Measurements from ENCODE around the gene INPP5E.

INPP5E gene

DNA sequence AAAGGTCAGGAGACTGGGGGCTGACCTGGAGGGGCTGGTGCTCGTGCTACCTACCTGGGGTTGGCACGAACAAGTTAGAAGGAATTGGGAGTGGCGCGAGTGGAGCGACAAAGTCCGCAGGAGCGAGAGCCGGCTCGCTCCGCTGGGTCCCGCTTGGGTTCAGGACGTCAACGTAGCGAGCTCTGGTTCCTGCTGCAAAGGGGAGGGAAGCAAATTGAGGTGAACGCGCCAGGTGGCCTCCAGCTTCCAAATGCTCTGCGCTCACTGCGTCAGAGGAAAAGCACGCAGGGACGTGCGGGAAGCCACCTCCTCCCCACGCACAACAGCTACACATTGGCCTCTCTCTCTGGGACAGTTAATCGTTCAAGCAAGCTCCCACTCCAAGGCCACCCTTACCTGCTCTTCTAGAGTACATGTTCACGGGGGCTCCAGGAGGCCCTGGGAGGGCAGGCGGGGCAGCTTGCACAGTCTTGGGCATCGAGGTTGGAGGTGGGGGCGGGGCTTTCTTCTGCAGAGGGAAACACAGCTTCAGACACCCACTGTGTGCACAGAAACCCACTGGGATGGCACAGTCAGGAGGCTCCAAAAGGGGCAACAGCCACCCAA, 7.6 kb upstream of the INPP5E start:
- no peak for DNase-seq

DNA sequence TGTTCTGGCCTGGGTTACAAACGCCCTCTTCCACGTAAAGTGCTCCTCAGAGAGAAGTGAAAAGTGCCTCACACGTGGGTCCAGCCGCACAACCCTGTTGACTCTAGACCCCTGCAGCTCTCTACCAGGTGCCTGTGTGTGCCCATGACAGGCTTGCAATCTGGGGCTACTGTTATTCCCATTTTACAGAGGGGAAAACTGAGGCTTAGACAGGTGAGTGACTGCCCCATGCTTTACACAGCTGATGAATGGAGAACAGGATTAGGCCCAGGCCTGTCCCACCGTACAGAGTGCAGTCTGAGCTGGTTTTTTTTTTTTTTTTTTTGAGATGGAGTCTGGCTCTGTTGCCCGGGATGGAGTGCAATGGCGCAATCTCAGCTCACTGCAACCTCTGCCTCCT, 6.2 kb upstream of the INPP5E start:
- DNase-seq, result no peak

DNA sequence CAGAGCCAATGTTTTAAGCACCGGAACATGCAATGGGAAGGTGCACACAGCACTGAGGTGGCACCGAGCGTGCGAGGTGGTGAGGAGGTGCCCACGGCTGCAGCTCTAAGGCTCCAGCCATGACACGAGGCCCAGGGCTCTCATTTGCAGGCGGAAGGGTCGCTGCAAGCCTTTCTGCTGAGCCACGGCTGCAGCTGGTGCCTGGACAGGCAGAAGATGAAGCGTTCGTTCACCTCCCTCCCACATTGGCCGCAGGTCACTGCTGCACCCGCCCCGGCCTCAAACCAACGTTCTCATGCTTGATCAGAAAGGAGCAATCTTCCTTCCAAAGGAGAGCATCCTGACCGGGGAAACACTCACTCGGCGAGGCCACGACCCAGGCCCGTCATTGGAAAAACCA, 4.5 kb upstream of the INPP5E start:
- no peak for DNase-seq

DNA sequence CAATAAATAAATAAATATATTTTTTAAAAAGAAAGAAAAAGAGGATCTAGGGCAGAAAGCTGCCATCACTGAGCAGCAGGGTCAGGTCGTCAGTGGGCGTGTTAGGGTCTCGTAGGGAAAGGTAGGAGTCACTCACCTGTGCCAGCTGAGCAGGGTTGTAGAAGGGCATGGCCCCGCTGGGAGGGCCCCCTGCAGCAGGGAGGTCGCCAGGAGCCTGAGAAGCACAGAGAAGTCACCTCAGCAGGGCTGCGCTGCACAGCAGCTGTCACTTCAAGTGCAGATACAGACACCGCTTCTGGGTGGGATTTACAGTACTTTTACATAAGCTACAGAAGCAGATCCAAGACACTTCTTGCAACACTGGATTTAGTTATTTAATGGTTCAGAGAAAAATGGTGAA, 4.0 kb upstream of the INPP5E start:
- DNase-seq, result no peak

DNA sequence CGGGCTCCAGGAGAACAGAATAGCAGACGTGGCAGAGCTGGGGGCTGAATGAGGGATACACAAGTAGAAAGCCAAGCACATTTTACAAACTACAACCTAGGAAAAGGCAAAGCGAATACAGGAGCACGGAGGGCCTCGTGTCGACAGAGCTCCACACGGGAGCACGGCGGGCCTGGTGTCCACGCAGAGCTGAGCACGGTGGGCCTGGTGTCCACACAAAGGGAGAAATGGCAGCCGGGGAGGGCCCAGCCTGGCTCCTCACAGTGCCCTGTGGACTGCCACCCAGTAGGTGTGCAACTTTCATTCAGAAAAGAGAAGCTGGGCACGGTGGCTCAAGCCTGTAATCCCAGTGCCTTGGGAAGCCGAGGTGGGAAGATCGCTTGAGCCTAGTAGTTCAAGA, 3.4 kb upstream of the INPP5E start:
- DNase-seq, result no peak

DNA sequence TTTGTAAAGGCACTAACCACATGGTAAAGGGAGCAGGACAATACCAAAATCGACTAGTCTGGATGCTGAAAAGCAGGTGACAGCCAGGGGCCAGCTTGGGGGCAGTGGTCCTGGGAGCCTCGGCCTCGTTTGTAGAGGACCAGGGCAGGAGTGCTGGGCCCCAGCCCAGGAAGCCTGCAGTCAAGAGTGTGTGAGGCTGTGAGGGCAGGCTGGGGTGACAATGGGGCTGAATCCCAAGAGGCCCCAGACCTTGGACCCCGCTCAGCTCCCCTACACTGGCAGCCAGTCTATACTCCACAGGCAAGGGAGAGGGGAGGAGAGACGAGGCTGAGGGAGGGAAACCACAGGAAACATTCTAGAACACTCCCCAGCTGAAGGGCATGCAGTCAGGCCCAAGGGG, 2.6 kb upstream of the INPP5E start:
- no peak for DNase-seq

DNA sequence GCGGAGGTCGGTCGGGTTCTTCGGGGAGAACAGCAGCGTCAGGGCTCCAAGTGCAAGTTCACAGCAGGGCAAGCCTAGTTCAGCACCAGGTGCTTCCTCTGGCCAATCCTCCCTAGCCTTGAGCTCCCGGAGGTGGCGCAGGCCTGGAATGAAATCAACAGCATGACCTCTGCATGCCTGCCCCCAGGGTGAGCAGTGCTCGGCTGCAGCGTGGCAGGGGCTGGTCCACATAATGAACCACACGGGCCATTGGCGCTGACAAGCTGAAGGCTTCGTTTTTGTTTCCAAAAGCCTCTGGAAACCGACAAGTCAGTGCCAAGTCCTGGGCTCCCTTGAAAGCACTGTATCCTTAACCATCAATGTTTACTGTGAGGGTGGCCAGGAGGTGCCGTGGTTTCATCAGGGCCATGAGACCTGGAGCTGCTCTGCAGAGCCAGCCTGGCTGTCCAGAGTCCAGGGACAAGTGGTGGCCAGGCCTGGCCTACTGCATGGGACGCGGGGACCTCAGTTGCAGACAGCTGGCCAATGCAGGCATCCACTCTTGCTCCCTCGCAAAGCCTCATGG, 2.1 kb upstream of the INPP5E start:
- DNase-seq, result no peak

DNA sequence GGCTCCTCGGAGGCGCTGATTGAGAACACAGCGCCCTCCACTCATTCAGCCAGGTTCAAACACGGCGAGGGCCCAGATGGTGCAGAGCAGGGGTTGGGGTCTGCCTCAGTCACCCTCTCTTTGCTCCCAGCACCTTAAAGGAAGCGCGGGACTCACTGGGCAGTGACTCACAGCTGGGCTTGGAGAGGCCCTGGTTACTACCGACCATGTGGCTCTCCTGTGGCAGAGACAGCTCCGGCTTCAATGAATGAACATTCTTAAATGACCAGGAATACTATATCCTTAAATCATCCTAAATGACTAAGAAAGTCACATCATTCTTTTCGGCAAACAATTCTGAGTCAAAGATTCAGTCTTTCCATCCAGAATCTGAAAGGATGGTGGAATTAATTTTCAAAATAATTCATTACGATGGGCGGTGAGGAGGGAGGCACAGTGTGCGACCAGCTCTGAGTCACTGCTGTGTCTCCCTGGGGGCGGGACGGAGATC, 1.6 kb upstream of the INPP5E start:
- no peak for DNase-seq

DNA sequence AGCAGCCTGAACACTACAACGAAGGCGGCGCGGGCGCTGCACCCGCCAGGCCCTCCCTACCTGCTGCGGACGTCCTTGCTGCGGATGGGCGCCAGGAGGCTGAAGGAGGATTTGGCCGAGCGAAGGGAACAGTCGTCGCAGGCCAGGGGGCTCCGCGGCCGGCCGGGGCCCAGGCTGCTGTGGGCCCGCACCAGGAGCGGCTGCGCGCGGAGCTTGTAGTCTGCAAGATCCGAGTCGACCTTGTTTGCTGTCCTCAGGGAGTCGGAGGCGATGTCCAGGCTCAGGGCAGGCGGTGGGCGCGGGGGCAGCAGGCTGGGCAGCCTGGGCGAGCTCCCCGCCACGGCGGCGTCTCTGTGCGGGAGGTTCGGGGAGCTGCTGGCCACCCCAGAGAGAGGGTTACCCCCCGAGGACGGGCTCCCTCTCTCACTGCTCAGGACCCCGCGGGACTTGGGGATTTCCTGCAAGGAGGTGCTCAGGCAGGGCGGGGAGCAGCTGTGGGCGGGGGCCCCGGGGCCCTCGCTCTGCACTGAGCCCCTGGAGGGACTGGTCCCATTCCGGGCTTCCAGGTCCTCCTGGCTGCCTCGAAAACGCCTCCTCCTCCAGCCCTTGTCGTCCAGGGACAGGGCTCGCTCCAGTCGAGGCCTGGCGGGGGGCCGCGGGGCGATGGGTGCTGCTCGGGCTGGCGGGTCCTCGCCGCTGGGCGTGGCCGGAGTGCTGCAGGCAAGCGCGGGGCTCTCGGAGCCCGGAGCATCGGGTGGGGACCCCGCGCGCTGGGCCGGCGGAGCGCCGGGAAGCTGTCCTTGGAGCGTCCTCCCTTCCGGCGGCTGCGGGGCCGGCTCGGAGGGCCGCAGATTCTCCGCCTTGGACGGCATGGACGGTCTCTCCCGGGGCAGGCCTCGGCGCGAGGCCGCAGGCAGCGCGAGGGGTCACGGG, 831 bp downstream of the INPP5E start:
- no peak for DNase-seq

DNA sequence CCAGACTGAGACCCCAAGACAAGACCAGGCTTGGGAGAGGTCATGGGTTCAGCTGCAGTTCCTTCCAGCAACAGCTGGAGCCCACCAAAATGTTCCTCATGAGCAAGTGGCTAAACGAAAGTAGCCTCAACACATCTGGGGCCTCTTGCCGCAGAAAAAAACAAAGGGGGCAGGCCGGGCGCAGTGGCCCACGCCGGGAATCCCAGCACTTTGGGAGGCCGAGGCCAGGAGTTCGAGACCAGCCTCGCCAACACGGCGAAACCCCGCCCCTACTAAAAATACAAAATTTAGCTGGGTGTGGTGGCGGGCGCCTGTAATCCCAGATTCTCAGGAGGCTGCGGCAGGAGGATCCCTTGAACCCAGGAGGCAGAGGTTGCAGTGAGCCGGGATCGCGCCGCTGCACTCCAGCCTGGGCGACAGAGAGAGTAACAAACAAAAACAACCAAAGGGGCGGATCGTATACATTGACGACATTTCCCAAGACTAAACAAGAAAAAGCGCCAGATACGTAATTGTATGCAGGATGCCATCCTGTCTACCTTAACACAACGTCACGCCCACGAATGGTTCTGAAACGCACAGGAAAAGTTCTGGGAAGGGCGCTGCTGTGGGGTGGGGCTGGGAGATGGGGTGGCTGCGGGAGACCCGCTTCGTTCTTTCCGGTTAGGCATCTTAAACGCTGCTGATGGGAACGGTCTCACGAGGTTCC, 1.7 kb downstream of the INPP5E start:
- no peak for DNase-seq

DNA sequence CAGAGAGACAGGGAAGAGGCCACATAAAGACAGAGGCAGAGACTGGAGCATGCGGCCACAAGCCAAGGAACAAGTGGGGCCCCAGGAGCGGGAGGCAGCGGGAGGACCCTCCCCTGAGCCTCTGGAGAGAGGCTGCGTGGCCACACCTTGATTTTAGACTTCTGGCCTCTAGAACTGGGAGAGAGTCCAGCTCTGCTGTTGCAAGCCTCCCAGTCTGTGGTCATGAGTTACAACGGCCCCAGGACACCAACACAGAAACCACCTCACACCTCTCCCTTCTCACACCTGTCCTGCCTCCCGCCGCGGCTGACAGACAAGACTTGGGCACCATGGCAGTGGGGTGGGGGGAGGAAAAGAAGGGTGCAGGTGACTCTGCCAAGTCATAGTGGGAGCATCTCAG, 2.2 kb downstream of the INPP5E start:
- no peak for DNase-seq

DNA sequence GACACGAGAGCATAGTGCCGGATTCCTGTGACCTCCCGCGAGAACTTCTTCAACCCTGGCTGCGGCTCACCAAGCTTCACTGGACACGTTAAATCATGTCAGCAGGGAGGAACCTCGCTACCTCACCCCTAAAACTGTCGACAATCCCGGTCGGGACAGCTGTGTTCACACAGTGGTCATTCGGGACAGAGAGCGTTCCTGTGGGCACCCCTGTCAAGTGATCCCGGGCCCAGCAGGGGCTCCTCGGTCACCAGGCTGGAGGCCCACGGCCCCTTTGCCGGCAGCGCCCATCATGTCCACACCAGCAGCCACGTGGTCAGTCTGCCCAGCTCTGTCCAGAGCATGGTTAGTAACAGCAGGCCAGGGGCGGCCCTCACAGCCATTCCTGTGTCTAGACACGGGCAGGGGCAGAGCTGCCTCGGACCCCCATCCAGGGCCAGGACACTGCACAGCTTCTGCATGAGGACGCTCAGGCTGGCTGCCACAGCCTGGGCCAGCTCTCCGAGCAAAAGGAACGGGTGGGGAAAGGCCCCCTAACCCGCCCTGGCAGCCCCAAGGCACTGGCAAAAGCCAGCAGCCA, 3.5 kb downstream of the INPP5E start:
- DNase-seq, result no peak

DNA sequence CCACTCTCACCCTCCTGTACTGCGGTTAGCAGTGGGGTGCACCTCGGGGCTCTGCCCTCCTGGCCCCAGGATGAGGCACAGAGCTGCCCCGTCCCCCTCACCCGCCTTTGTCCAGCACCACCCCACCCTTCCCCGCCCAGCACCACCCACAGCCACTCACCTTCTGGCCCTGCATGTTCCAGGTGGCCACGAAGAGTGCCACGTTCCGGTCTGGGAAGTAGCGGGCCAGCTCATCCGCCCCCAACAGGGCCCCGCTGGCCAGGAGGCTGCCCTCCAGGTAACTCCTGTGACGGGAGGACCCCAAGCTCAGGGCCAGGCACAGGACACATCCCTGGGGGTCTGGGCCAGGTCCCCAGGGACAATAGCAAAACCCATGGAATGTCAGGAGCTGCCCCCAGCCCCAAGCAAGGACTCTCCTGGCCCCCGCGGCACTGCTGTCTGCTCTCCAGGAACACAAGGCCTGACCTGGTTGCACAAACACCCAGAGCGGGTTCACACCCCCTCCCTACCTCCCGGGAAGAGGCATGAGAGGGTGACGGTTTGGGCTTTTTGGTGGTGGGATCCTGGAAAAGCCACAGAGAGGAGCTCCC, 5.0 kb downstream of the INPP5E start:
- no peak for DNase-seq

DNA sequence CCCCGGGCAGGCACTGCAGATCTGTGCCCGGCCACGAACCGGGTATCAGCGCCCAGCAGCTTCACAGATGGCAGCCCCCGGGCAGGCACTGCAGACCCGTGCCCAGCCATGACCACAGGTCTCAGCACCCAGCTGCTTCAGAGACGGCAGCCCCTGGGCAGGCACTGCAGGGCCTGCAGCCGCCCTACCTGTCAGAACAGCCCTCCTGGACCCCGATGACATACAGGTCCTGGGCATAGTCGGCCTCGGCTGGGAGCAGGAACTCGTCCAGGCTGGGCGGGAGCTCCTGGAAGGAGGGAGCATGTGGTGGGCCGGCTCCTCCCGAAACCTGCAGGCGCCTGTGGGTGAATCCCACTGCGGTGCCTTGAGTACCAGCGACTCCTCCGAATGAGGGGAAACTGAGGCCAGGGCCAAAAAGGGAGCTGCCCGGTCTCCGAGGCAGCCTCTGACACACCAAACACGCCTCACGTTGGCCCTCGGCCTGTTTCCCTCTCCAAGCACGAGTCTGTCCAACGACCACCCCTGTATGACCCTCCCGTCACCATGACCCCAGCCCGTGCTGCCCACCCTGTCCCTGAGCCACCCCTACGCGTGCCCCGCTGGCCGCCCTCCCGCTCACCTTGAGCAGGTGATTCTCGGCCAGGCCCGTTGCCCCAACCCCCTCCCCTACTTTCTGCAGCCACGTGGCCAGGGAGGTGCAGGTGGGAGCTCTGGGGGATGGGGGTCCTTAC, 5.6 kb downstream of the INPP5E start:
- DNase-seq, result no peak

DNA sequence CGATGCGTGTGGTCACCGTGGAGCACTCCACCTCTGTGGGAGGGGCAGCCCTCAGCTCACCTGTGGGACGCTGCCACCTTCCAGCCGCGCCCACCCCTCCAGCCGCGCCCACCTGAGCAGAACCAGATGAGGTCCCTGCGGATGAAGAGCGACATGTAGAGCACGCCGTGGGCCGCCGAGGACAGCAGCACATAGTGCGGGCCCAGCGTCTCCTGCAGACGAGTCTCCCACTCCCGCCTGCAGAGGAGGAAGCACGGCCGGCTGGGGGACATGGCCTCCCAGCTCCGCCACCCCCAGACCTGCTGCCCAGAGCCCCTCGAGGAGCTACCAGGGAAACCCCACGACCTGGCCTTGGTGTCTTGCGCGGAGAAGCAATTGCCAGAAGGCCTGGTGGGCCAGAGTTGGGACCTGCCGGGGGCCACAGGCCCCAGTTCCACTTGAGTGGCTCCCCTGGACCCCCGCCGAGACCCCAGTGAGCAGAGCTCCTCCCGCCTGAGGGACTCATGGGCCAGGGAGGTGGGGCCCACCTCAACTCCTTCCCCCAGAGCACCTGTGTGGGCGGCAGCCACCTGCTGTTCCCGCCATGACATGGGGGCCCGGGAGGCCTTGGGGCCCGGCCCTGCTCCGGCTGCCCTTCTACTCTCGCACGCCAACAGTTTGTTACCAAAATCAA, 6.5 kb downstream of the INPP5E start:
- DNase-seq, result no peak

DNA sequence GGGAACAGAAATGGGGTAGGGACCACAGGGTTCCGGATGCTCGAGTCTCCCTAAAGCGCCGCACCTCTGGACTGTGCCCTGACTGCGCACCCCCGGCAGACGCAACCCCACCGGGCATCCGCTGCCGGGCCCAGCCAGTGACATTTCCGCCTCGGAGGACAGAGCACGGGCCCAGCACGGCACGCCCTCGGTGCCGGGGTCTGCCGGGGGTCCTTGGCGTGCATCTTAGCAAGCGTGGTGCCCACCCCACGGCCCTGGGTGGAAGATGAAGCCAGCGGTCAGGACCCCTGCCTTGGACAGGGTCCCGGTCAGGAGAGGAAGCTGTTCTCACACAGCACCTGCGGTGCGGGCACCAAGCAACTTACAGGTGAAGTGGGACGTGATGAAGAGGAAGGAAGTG, 7.1 kb downstream of the INPP5E start:
- DNase-seq, result no peak

DNA sequence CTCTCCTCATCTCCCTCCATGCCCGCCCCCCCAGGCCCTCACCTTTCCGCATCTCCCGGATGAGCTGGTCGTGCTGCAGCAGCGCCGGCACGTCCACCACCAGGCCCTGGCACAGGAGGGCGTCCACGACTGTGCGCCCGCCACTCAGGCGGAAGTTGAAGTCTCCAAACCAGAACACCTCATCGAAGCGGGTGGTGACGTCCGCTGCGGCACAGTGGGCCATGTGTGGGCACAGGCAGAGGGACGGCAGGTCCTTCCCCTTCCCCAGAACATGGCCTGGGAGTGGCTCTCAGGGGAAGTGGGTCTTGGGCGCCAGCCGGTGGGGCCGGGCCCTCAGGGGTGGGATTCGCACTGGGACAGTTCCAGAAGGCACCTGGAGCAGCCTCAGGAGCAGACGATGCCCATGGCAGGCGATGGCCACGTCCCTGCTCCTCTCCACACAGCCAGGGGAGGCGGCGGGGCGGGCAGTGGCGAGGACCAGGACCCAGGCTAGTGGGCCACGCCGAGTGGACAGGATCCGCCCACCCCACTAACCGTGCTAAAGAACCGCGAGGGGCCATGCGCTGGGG, 7.8 kb downstream of the INPP5E start:
- DNase-seq, result no peak

DNA sequence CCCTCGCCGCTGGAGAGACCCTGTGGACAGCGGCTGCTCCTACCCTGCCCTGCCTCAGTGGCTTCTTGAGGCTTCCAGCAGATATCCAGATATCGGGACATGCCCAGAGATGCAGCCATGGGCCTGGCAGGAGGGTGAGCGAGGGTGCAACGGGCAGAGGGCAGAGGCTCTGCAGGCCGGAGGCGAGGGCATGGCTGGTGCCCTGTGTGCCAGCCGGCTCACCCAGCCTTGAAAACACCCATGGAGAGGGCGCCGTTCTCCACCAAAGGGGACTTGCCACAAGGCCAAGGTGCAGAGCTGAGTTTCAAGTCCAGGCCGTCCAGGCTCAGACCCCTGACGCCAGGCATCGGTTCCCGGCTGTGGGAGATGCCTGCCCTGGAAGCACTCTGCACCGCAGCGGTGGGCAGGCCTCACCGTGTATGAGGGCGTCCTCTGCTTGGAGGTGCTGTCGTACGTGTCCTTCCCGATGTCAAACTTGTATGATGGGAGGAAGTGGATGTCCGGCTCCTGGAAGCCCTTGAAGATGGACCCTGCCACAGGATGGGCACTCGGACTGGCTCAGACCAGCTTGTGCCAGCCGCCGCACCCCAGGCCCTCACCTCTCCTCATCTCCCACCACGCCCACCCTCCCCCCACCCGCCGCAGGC, 8.9 kb downstream of the INPP5E start:
- no peak for DNase-seq

DNA sequence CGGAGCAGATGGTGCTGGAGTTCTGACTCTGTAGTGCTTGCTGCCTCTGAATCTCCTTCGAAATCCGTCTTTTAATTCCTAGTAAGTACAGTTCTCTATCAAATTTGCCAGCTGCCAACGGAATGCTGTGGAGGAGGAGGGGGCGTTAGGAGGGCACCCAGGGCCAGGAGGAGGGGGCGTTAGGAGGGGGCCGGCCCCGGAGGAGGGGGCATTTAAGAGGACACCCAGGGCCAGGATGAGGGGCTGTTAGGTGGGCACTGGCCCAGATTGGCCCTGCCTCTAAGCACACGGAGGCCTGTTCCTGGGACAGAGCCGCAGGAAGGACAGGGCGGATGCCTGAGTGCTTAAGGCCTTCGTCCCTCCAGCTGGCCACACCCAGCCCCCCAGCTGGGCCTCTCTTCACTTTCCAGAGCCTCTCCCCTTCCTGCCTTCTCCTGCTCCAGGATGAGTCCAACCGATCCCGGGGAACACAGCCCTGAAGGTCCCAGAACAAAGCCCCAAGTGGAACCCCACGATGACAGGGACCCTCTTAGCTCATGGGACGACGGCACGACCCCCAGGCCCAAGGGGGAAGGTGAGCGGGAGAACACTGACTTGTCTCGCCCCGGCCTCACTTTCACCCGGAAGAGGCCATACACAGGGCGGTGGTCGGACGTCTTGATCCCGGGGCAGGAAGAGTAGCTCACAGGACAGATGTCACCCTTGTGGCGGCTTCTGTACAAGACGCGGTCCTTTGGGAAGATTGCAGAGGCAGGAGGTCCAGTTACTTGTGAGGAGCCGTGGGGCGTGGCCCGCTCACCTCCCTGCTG, 9.8 kb downstream of the INPP5E start:
- DNase-seq, result no peak
